H9 (cell line): ENCODE measurements around the gene EVX2. TPM values are rescaled to one million over a fixed set of nuclear protein-coding genes. Genes with fewer than 3 reads are reported as not detected.

Experiments used
- DNase-seq: peaks from one replicate; pipeline ENCODE4 v3.0.0-alpha.2; 2017
- H2AFZ ChIP-seq: one replicate; pipeline ENCODE4 v1.6.1; 2013; ENCODE audit warnings: mild to moderate bottlenecking, low read length, control low read depth, moderate library complexity
- H2AK5ac ChIP-seq: 2 replicates; pipeline ENCODE4 v1.6.1; 2013; ENCODE audit warnings: low read length, control low read depth, mixed read lengths; ENCODE audit not compliant: insufficient read length
- H2BK120ac ChIP-seq: one replicate; pipeline ENCODE4 v1.6.1; 2013; ENCODE audit warnings: low read depth, mild to moderate bottlenecking, low read length, control low read depth, inconsistent platforms; ENCODE audit not compliant: poor library complexity, severe bottlenecking
- H2BK12ac ChIP-seq: 2 replicates; pipeline ENCODE4 v1.6.1; 2013; ENCODE audit warnings: low read length, control low read depth, mixed read lengths, low read depth; ENCODE audit not compliant: insufficient read length
- H2BK15ac ChIP-seq: 2 replicates; pipeline ENCODE4 v1.6.1; 2013; ENCODE audit warnings: low read depth, low read length, control low read depth
- H2BK20ac ChIP-seq: one replicate; pipeline ENCODE4 v1.6.1; 2013; ENCODE audit warnings: low read depth, mild to moderate bottlenecking, low read length, control low read depth, inconsistent platforms; ENCODE audit not compliant: poor library complexity, severe bottlenecking
- H2BK5ac ChIP-seq: 2 replicates; pipeline ENCODE4 v1.6.1; 2013; ENCODE audit warnings: low read length, control low read depth, mixed read lengths; ENCODE audit not compliant: insufficient read length
- H3K14ac ChIP-seq: 2 replicates; pipeline ENCODE4 v1.6.1; 2013; ENCODE audit warnings: low read length, control low read depth; ENCODE audit not compliant: insufficient read depth
- H3K18ac ChIP-seq: 2 replicates; pipeline ENCODE4 v1.6.1; 2013; ENCODE audit warnings: low read depth, mild to moderate bottlenecking, mixed read lengths, low read length, control low read depth; ENCODE audit not compliant: insufficient read length
- H3K23ac ChIP-seq: 2 replicates; pipeline ENCODE4 v1.6.1; 2013; ENCODE audit warnings: low read length, control low read depth, mixed read lengths, low read depth; ENCODE audit not compliant: insufficient read length
- H3K23me2 ChIP-seq: 2 replicates; pipeline ENCODE4 v1.6.1; 2013; ENCODE audit warnings: low read depth, mild to moderate bottlenecking, mixed read lengths, low read length, control low read depth; ENCODE audit not compliant: insufficient read length, poor library complexity, severe bottlenecking
- H3K27ac ChIP-seq: 2 replicates; pipeline ENCODE4 v1.5.1; 2013; ENCODE audit warnings: low read length, control low read depth, mixed read lengths, low read depth; ENCODE audit not compliant: insufficient read length
- H3K27me3 ChIP-seq: 2 replicates; pipeline ENCODE4 v1.6.1; 2013; ENCODE audit warnings: low read length, control low read depth, inconsistent platforms; ENCODE audit not compliant: insufficient read depth
- H3K4ac ChIP-seq: 2 replicates; pipeline ENCODE4 v1.6.1; 2013; ENCODE audit warnings: low read depth, mild to moderate bottlenecking, control low read depth, inconsistent platforms, low read length, moderate library complexity
- H3K4me1 ChIP-seq: 2 replicates; pipeline ENCODE4 v1.6.1; 2013; ENCODE audit warnings: low read length, control low read depth, inconsistent platforms; ENCODE audit not compliant: insufficient read depth
- H3K4me2 ChIP-seq: 2 replicates; pipeline ENCODE4 v1.6.1; 2013; ENCODE audit warnings: low read length, control low read depth, mixed read lengths; ENCODE audit not compliant: insufficient read length, insufficient read depth
- H3K56ac ChIP-seq: 2 replicates; pipeline ENCODE4 v1.6.1; 2013; ENCODE audit warnings: low read depth, mild to moderate bottlenecking, mixed read lengths, low read length, control low read depth; ENCODE audit not compliant: insufficient read length
- H3K79me1 ChIP-seq: 2 replicates; pipeline ENCODE4 v1.6.1; 2013; ENCODE audit warnings: low read depth, mild to moderate bottlenecking, moderate library complexity, low read length, control low read depth, inconsistent platforms; ENCODE audit not compliant: insufficient read depth, poor library complexity, severe bottlenecking
- H3K79me2 ChIP-seq: 2 replicates; pipeline ENCODE4 v1.6.1; 2013; ENCODE audit warnings: low read length, control low read depth, inconsistent platforms; ENCODE audit not compliant: insufficient read depth
- H3K9ac ChIP-seq: 2 replicates; pipeline ENCODE4 v1.6.1; 2013; ENCODE audit warnings: low read length, control low read depth, mixed read lengths; ENCODE audit not compliant: insufficient read length; ENCODE audit errors: extremely low read depth
- H3K9me3 ChIP-seq: one replicate; pipeline ENCODE4 v1.6.1; 2013; ENCODE audit warnings: low read depth, low read length, inconsistent platforms; ENCODE audit not compliant: control insufficient read depth
- H3T11ph ChIP-seq: one replicate; pipeline ENCODE4 v1.6.1; 2013; ENCODE audit warnings: mild to moderate bottlenecking, low read length, control low read depth, inconsistent platforms
- H4K20me1 ChIP-seq: one replicate; pipeline ENCODE4 v1.6.1; 2013; ENCODE audit not compliant: control insufficient read depth, insufficient read length, insufficient read depth
- H4K5ac ChIP-seq: 2 replicates; pipeline ENCODE4 v1.6.1; 2013; ENCODE audit warnings: low read depth, mild to moderate bottlenecking, mixed read lengths, low read length, control low read depth; ENCODE audit not compliant: insufficient read length
- H4K8ac ChIP-seq: replicated peaks from 2 replicates; pipeline ENCODE4 v1.6.1; 2013; ENCODE audit warnings: low read length, control low read depth, mixed read lengths, low read depth; ENCODE audit not compliant: insufficient read length
- H4K91ac ChIP-seq: 2 replicates; pipeline ENCODE4 v1.6.1; 2013; ENCODE audit warnings: low read depth, mild to moderate bottlenecking, moderate library complexity, mixed read lengths, low read length, control low read depth; ENCODE audit not compliant: insufficient read length
- H3K27ac Mint-ChIP-seq, 3 experiments: 2 replicates in 2 of 3; 3 replicates in 1 of 3; pipeline ENCODE4 v1.8.0; 2020 to 2021; ENCODE audit warnings: mixed read lengths in 3 of 3, mild to moderate bottlenecking in 1 of 3, moderate library complexity in 1 of 3
- H3K27me3 Mint-ChIP-seq: 2 replicates; pipeline ENCODE4 v1.8.0; 2021; ENCODE audit warnings: low read depth, mild to moderate bottlenecking, moderate library complexity, mixed read lengths
- H3K36me3 Mint-ChIP-seq, 3 experiments: 2 replicates in 2 of 3; 3 replicates in 1 of 3; pipeline ENCODE4 v1.8.0; 2020 to 2021; ENCODE audit warnings: low read depth in 3 of 3, mixed read lengths in 3 of 3; ENCODE audit not compliant: insufficient read depth in 1 of 3
- H3K4me1 Mint-ChIP-seq, 2 experiments: 2 replicates each; pipeline ENCODE4 v1.8.0; 2020; ENCODE audit warnings: mixed read lengths in 2 of 2
- H3K4me3 Mint-ChIP-seq, 2 experiments: 2 replicates in 1 of 2; 3 replicates in 1 of 2; pipeline ENCODE4 v1.8.0; 2020 to 2021; ENCODE audit warnings: mild to moderate bottlenecking in 2 of 2, mixed read lengths in 2 of 2, moderate library complexity in 1 of 2
- H3K9me3 Mint-ChIP-seq, 2 experiments: 2 replicates in 1 of 2; 3 replicates in 1 of 2; pipeline ENCODE4 v1.8.0; 2020; ENCODE audit warnings: mild to moderate bottlenecking in 2 of 2, mixed read lengths in 2 of 2, moderate library complexity in 1 of 2
- WGBS: extraction: QIAGEN DNeasy Blood & Tissue Kit; methylation state at CpG from one replicate; pipeline ENCODE4 v1.1.7; 2013; ENCODE audit warnings: missing lambda C conversion rate, low lambda C conversion rate, mixed read lengths; ENCODE audit not compliant: insufficient read length; ENCODE audit errors: extremely low coverage; 5-methylcytosine and 5-hydroxymethylcytosine counted together
- total RNA-seq: library from RNA; stranded (reverse); gene quantifications from 2 replicates; pipeline ENCODE4 v1.2.1, GENCODE V29; 2021
- TF ChIP-seq, protein P1 (sequence below): fragments of 200-600 bp; sonication (generic); conservative IDR thresholded peaks from 3 replicates; pipeline ENCODE4 v1.8.0; 2021; ENCODE audit warnings: antibody characterized with exemption, mild to moderate bottlenecking

The EVX2 gene
- total RNA-seq, 1 experiment from 2014 or later: not detected

DNA sequence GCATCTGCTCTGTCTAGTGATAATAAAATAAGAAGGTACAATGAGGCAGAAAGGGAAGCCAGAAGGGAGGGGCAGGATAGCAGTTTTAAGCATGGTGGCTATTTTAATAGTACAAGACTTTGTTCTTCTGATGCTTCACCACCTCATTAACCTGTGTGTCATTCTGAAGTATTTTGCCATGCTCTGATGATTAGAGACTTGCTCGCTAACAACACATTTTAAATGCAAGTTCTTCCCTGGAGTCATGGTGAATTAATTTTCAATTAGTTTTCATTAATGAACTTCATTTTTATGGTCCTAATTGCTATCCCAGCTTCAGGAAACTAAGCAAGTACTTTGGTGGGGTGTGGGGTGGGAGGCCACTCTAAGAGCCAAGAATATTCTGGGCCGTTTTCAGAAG is 56.0 kb downstream of the EVX2 start:
- H3K4me1 ChIP-seq: no peaks in the 10 kb centered on the region
- H3K9me3 ChIP-seq: no peaks in the 10 kb centered on the region
- no peak overlapping the region for H2BK5ac ChIP-seq
- no peak overlapping the region for H3K14ac ChIP-seq
- WGBS: no CpG with 5 or more reads among the region's 2 CpGs
- no peaks in the 10 kb centered on the region for H3K79me2 ChIP-seq
- H4K91ac ChIP-seq: no peak overlapping the region
- no peak overlapping the region for H4K8ac ChIP-seq
- H3K9ac ChIP-seq: no peak overlapping the region
- H3K4me3 Mint-ChIP-seq: no peak overlapping the region
- no peaks in the 10 kb centered on the region for H3K36me3 Mint-ChIP-seq
- H2BK120ac ChIP-seq: no peak overlapping the region
- TF ChIP-seq, protein P1, sequence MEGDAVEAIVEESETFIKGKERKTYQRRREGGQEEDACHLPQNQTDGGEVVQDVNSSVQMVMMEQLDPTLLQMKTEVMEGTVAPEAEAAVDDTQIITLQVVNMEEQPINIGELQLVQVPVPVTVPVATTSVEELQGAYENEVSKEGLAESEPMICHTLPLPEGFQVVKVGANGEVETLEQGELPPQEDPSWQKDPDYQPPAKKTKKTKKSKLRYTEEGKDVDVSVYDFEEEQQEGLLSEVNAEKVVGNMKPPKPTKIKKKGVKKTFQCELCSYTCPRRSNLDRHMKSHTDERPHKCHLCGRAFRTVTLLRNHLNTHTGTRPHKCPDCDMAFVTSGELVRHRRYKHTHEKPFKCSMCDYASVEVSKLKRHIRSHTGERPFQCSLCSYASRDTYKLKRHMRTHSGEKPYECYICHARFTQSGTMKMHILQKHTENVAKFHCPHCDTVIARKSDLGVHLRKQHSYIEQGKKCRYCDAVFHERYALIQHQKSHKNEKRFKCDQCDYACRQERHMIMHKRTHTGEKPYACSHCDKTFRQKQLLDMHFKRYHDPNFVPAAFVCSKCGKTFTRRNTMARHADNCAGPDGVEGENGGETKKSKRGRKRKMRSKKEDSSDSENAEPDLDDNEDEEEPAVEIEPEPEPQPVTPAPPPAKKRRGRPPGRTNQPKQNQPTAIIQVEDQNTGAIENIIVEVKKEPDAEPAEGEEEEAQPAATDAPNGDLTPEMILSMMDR: no peak
- no peak overlapping the region for H2AFZ ChIP-seq
- no peak overlapping the region for H3K23ac ChIP-seq
- H3K18ac ChIP-seq: no peak overlapping the region
- DNase-seq: no peak
- H3K79me1 ChIP-seq: no peaks in the 10 kb centered on the region
- H3K27me3 ChIP-seq: no peaks in the 10 kb centered on the region
- H3K23me2 ChIP-seq: no peaks in the 10 kb centered on the region
- no peak overlapping the region for H2AK5ac ChIP-seq
- no peak overlapping the region for H3K4me2 ChIP-seq
- H3K9me3 Mint-ChIP-seq: no peaks in the 10 kb centered on the region
- H2BK15ac ChIP-seq: no peak overlapping the region
- H4K5ac ChIP-seq: no peak overlapping the region
- peaks cover 7% of the 10 kb centered on the region for H3K27me3 Mint-ChIP-seq
- no peaks in the 10 kb centered on the region for H3K4me1 Mint-ChIP-seq
- H3K27ac Mint-ChIP-seq: no peak overlapping the region
- H2BK20ac ChIP-seq: no peak overlapping the region
- no peak overlapping the region for H3K56ac ChIP-seq
- no peak overlapping the region for H3K27ac ChIP-seq
- no peak overlapping the region for H3K4ac ChIP-seq
- H4K20me1 ChIP-seq: no peaks in the 10 kb centered on the region
- no peak overlapping the region for H2BK12ac ChIP-seq
- H3T11ph ChIP-seq: no peak overlapping the region

Other genes with a start within 250 kb of the EVX2 start
- 8.5 and 9.7 TPM in 2 replicates for gene LNPK, start 81.7 kb downstream of the EVX2 start, total RNA-seq
- not detected in 2 replicates for gene HOXD13, start 8.8 kb upstream of the EVX2 start, total RNA-seq
- not detected in 2 replicates for gene HOXD12, start 15.8 kb upstream of the EVX2 start, total RNA-seq
- not detected in 2 replicates for gene HOXD11, start 23.3 kb upstream of the EVX2 start, total RNA-seq
- gene HOXD10, start 32.8 kb upstream of the EVX2 start, total RNA-seq: not detected in 2 replicates
- gene HOXD9, start 38.8 kb upstream of the EVX2 start, total RNA-seq: not detected in 2 replicates
- not detected in 2 replicates for gene HOXD8, start 45.7 kb upstream of the EVX2 start, total RNA-seq
- gene HOXD4, start 67.6 kb upstream of the EVX2 start, total RNA-seq: not detected in 2 replicates
- not detected in 2 replicates for gene HOXD3, start 73.3 kb upstream of the EVX2 start, total RNA-seq
- gene HOXD1, start 104.7 kb upstream of the EVX2 start, total RNA-seq: not detected in 2 replicates
- gene MTX2, start 185.5 kb upstream of the EVX2 start, total RNA-seq: 29.3 and 30.8 TPM in 2 replicates